Measurements from ENCODE around the gene RSF1.

Gene RSF1

DNA sequence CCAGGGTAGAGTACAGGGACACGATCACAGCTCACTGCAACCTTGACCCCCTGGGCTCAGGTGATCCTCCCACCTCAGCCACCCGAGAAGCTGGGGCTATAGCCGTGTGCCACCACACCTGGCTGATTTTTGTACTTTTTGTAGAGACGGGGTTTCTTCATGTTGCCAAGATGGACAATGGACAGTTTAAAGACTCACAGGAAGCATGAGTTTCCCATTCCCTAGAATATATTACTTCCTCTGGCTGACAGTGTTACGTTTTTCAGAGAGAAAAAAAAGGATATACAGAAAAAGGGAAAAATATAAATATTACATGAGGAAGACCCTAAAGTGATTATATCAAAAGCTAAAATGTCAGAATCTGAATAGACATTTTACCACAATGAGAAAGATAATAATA lies 72.3 kb downstream of the RSF1 start:
- no peak for DNase-seq (ENCODE audit: low spot score)

DNA sequence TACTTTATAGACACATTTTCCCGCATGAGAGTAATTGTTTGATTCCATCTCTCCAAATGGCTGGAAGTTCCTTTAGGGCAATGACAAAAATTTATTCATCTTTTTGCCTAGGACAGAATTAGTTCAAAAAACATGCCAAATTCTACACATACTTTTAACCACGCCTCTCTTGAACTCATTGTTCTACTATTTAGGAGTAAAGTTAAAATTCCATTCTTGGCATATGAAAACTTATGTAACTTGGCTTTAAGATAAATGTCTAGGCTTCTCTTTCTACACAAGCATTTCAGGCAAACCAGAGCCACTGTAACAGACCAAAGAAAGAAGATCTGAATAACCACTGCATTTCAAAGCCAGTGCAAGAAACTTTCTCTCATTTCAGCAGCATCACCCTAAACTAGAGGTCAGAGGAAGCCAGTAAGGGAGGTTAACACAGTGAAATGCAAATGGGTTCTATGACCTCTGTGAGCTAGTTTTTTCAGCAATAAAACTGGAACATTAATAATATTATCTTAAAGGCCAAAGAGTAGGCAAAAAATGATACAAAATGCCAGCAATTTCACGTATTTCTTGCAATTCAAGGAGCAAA lies 73.0 kb downstream of the RSF1 start:
- no peak for DNase-seq (ENCODE audit: low spot score)

DNA sequence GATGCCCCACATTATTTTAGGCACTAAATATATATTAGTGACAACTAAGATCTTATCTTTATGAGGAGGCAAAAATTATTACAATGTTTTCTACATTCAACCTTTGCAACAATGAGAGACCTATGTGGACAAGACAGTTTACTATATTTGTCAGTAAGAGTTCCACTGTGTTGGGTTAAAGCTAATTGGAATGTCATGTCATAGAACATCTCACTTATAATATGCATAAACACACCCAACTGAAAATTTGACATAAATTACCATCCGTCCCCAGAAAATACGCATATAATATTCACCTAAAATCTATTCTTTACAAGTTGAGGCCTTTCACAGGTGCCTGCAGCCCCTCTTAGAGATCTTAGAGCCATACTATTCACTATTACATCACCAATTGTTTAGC lies 84.0 kb downstream of the RSF1 start:
- DNase-seq (ENCODE audit: low spot score), result no peak

DNA sequence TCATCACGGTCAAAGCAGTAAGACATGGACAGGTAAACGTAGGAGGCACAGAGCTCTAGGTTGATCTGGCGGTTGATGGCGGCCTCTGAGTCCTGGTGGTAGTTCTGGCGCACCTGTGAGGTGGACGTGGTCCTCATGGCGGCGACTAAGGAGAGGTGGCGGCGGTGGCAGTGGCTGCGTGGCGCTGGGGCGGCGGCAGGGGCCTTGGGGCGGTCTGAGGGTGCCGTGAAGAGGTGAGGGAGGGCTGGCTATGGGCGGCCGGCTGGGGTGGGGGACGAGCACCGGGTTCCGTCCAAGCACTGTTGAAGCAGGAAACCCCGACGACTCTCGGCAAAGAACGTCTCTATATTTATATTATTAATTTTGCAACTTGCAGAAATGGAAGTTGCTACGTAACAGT lies 85.6 kb downstream of the RSF1 start:
- no peak for DNase-seq (ENCODE audit: low spot score)

DNA sequence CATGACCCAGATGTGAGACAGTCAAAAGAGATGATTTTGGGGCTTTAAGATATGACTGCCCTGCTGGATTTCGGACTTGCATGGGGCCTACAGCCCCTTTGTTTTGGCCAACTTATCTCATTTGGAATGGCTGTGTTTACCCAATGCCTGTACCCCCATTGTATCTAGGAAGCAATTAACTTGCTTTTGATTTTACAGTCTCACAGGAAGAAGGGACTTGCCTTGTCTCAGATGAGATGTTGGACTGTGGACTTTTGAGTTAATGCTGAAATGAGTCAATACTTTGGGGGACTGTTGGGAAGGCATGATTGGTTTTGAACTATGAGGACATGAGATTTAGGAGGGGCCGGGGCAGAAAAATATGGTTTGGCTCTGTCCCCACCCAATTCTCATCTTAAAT lies 88.4 kb downstream of the RSF1 start:
- no peak for DNase-seq (ENCODE audit: low spot score)

DNA sequence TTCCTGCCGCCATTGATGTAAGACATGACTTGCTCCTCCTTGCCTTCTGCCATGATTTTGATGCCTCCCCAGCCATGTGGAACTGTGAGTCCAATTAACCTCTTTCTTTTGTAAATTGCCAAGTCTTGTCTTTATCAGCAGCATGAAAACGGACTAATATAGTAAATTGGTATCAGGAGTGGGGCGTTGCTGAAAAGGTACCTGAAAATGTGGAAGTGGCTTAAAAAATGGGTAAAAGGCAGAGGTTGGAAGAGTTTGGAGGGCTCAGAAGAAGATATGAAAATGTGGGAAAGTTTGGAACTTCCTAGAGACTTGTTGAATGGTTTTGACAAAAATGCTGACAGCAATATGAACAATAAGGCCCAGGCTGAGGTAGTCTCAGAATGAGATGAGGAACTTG lies 89.7 kb downstream of the RSF1 start:
- DNase-seq (ENCODE audit: low spot score), result no peak

DNA sequence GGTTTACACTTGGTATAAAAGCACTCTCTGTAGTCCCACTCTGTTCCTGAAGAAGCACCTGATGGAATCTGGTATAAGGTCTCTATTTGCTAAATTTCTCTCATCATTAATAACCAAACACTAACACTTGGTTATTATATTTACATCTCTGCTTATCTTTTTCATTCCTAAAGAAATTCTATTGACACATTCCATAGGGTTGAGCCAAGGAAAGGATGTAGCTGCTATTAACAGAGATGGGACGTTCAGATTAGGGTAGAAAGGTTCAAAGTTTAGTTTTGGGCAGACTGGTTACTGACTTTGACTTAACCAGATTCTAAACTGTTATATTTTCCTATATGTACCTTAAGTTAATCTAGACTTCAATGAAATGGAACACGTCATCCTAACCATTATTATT lies 91.5 kb downstream of the RSF1 start:
- DNase-seq (ENCODE audit: low spot score), result no peak

DNA sequence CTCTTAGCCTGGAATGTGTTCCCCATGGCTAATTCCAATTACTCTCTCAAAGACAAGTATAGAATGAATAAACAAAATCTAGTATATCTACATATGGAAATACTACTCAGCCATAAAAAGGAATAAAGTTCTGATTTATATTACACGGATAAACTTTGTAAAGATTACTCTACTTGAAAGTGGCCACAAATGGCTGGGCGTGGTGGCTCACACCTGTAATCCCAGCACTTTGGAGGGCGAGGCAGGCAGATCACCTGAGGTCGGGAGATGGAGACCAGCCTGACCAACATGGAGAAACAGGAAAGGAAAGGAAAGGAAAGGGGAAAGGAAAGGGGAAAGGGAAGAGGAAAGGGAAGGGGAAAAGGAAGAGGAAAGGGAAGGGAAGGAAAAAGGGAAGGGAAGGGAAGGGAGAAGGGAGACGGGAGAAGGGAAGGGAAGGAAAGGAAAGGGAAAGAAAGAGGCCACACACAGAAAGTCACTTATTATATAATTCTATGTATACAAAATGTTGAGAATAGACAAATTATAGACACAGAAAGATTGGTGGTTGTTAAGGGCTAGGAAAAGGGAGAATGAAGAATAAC lies 92.2 kb downstream of the RSF1 start:
- no peak for DNase-seq (ENCODE audit: low spot score)

DNA sequence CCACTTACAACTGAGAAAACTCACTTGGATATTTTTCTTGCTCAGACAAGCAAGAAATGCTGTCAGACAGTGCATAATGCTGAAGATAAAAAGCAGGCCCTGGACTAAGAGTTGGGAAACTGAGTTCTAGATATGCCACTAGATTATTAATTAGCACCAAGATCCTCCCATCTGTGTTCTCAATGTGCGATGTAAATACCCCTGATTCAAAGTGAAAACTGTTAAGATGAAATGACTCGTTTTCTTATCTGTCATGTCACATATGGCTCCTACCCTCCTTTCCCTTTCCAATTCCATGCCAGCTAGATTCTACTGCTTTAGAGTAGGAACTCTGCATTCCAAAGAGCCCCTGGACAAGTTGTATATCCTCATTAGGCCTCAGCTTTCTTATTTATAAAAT lies 94.0 kb downstream of the RSF1 start:
- no peak for DNase-seq (ENCODE audit: low spot score)

DNA sequence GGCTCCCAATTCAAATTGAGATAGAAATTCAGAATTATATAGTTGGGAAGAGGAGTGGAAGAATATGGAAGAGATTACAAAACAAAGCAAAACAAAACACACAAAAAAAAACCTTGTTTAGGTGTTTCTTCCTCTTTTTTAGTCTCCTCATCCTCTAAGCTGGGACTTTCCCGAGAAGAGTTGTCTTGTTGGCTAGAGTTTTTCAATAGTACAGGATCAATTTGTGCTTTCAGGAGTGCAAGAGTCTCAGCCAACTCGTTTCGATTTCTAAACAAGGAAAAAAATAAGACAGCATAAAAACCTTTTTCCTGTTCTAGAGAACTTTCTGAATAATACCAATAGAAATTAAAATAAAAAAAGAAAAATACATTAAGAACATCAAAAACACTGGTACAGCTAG lies 95.1 kb downstream of the RSF1 start:
- DNase-seq (ENCODE audit: low spot score), result no peak

DNA sequence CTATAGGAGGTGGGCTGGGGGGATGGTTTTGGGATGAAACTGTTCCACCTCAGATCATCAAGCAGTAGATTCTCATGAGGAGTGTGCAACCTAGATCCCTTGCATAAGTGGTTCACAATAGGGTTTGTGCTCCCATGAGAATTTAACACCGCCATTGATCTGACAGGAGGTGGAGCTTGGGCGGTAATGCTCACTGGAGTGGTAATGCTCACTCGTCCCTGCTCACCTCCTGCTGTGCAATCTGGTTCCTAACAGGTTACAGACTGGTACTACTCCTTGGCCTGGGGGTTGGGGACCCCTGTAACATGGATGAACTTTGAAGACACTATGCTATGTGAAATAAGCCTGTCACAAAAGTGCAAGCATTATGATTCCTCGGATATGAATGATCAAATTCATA lies 95.9 kb downstream of the RSF1 start:
- no peak for DNase-seq (ENCODE audit: low spot score)

DNA sequence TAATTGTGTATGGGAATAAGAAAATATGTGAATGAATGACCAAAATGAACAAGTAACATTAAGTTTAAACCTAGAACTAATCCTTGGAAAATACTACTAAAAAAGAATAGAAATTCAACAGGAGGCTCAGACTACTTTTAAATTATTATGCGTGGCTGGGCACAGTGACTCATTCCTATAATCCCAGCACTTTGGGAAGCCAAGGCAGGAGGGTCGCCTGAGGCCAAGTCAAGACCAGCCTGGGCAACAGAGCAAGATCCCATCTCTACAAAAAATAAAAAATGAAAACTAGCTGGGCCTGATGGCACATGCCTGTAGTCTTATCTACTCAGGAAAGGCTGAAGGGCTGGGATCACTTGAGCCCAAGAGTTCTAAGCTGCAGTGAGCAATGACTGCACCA lies 97.5 kb downstream of the RSF1 start:
- DNase-seq (ENCODE audit: low spot score), result no peak

DNA sequence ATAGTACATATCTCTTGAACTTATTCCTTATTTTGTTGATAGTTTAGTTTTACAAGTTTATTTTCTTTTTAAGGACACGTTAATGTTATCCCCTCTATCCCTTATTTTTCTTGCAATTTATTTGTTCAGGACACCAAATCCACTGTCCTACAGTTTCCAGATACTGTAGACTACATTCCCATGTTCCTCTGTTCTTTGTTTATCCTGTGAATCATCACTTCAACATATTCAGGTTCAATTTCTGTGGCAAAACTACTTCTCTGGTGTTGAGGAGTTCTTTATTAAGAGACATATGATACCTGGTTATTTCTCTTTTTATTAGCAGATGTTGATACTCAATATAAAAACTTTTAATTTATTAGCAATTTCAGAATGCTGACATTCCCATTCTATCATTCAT lies 110.2 kb downstream of the RSF1 start:
- DNase-seq (ENCODE audit: low spot score), result no peak

DNA sequence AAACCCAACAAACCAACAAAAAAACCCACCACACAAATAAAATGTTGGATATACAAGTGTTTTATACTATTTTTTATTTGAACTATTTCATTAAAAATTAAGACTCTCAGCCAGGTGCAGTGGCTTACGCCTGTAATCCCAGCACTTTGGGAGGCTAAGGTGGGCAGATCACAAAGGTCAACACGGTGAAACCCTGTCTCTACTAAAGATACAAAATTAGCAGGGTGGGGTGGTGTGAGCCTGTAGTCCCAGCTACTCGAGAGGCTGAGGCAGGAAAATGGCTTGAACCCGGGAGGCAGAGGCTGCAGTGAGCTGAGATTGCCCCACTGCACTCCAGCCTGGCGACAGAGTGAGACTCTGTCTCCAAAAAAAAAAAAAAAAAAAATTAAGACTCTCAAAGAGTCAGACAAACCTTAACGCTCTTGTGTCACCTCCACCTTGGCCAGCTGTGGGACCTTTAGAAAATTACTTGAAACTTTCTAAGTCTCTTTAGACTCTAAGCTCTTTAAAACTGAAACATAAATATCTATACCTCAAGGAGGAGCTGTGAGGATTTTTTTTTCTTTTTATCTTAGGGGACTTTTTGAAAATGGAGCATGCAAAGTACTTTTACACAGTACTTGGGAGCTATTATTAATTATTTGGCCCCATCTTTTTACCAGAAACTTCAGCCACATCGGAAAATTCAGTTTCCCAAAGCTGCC lies 114.5 kb downstream of the RSF1 start:
- DNase-seq (ENCODE audit: low spot score), result no peak

DNA sequence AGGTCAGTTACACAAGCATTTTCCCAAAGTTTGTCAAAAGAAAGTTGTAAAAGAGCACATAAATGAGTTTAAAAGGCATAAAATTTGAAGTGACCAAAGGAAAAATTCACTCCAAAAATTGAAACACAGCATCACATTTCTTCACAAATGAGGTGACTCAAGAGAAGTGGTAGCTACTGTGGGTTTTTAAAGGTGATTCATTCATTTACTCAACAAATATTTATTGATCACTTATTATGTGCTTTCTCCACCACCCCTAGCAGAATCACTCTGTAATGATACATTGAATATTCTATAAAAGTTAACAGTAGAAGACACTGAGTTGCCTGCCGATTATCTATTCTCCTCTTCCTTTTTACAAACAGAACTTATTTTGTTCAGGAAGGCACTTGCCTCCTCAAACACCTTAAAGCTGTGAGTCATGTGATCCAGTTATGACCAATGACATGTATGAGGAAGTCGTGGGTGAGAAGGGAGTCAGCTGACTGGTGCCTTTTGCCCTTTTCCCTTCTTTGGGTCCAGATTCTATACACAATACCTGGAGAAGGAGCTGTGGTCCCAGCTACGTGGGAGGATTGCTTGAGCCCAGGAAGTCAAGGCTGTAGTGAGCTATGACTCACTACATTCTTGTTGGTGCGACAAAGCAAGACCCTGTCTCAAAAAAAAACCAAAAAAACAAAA lies 115.2 kb downstream of the RSF1 start:
- DNase-seq (ENCODE audit: low spot score), result no peak

DNA sequence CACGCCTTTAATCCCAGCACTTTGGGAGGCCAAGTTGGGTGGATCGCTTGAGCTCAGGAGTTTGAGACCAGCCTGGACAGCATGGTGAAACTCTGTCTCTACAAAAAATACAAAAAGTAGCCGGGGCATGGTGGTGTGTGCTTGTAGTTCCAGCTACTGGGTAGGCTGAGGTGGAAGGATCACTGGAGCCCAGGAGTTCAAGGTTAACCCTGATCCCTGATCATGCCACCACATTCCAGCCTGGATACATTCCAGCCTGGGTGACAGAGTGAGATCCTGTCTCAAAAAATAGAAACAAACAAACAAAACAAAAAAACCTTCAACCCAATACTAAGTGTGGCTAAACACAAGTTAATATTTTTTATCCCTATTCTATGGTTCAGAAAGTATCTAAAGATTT lies 116.5 kb downstream of the RSF1 start:
- no peak for DNase-seq (ENCODE audit: low spot score)

DNA sequence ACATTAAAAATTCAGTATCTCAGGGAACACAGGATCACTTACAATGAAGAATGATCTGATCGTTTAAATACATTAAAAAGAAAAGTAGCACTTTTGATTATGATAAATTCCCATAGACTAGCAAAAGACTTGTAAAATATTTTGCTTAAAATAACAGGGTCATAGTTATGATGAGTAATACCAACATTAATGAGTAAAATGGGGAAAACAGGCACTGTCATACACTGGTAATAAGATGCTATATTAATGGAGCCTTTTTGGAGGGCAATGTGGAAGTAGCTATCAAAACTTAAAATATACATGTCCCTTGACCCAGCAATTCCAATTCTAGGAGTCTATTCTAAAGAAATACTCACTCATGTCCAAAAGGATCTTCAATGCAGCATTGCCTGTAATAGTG lies 121.1 kb downstream of the RSF1 start:
- DNase-seq (ENCODE audit: low spot score), result no peak

DNA sequence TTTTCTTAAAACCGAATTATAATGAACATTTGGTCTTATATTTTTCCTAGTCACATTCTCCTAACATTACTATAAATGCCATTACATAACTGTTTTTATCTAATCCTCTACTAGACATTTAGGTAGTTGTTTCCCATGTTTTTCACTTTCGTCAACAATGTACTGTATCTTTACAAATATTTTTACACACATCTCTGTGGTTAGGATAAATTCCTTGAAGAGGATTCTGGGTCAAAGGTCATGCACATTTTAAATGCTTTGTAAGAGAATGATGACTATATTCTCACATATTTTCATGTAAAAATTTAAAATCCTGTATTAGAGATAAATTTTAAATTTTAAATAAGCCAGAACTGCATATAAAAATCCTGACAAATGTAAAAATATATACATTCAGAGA lies 121.6 kb downstream of the RSF1 start:
- DNase-seq (ENCODE audit: low spot score), result no peak

DNA sequence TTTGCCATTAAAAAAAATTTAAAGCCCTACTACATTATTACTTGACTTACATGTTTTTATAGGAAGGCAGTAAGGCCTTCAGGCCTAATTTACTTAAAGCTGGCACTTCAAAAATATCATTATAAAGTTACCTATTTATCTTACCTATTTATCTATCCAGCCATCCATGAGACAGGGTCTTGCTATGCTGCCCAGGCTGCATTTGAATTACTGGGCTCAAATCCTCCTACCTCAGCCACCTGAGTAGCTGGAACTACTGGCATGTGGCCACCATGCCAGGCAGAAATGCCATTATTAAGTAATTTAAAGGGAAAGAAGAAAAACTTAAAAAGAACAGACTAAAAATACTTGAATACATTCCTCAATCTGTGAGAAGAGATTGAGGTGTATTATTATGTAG lies 122.7 kb downstream of the RSF1 start:
- no peak for DNase-seq (ENCODE audit: low spot score)

DNA sequence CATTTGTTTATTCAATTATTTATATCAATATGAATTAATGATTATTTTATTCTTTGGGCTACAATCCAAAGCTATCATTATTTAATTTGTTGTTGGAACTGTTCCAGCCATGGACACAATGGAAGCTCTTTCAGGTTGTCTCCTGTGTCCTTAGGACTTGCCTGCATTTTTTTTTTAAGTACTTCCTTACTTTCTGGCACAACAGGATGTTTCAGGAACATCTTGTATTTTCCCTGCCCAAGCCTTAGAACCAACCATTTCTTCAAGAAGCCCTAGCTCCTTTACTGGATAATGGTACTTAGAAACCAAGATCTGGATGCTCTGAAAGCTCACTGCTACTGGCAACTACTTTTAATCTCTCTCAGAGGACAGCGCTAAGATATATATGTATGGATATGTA lies 125.1 kb downstream of the RSF1 start:
- DNase-seq (ENCODE audit: low spot score), result no peak

DNA sequence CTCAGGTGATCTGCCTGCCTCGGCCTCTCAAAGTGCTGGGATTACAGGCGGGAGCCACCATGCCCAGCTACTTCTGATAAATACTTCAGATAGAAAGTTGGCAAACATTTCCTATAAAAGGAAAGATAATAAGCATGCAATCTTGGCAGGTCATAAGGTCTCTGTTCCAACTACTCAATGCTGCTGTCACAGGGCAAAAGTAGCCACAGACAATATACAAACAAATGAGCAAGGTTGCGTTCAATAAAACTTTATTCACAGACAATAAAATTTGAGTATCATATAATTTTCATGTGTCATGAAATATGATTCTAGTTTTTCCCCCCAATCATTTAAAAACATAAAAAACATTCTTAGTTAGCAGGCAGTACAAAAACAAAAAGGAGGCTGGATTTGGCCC lies 129.9 kb downstream of the RSF1 start:
- no peak for DNase-seq (ENCODE audit: low spot score)

DNA sequence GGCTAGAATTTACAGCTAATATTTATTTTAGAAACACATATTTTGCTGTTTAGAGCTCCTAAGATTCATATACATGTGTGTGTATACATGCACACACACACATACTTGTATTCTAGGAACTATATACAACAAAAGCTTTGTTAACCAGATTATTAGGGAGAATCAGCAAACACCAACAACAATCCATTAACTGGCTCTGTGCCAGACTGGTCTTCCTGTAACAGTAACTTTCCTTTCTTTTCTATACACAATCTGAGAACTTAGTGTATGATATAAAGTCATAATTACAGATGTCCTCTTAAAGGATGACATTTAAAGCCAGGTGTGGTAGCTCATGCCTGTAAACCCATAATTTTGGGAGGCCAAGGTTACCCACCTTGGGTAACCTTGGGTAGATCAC lies 133.4 kb downstream of the RSF1 start:
- no peak for DNase-seq (ENCODE audit: low spot score)

DNA sequence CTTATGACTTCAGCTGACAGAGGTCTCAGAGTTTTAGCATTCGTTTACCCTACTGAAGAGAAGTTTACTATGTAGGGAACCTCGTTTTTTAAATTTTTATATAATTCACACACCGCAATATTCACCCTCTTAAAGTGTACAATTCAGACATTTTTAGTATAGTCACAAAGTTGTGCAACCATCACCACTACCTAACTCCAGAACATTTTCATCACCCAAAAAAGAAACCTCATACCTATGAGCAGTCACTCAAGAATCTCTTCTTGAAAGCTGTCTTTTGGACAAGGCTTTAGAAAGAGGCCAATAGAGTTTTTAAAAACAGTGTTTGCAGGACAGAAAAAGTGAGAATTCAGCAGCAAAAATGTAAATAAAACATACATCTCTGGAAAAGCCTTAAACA lies 143.4 kb downstream of the RSF1 start:
- no peak for DNase-seq (ENCODE audit: low spot score)
